ENCODE results near the gene FBXW7.

The FBXW7 gene

GRCh38 chr4:152322656-152323055, 213.2 kb downstream of the FBXW7 start:
- H3K18ac ChIP-seq (ENCODE audit: low read length): no peak overlapping the region
- no peak overlapping the region for H4K8ac ChIP-seq (ENCODE audit: low read depth, low read length)
- no peaks in the 10 kb centered on the region for H3K36me3 ChIP-seq (ENCODE audit: control insufficient read depth, insufficient read depth, low read length)
- H3K4ac ChIP-seq (ENCODE audit: low read depth, low read length): no peak overlapping the region
- no peaks in the 10 kb centered on the region for H3K27me3 ChIP-seq (ENCODE audit: insufficient read depth, low read length, poor library complexity)
- H4K5ac ChIP-seq (ENCODE audit: low read length): no peak overlapping the region
- no peak overlapping the region for H3K4me2 ChIP-seq (ENCODE audit: low read length)
- H3K27ac ChIP-seq (ENCODE audit: low read depth, low read length): no peak overlapping the region
- H3K79me1 ChIP-seq (ENCODE audit: low read length): no peaks in the 10 kb centered on the region
- DNase-seq: no peak
- H3K9ac ChIP-seq (ENCODE audit: low read length): no peak overlapping the region
- H2BK5ac ChIP-seq (ENCODE audit: low read length): no peak overlapping the region
- H3K79me2 ChIP-seq (ENCODE audit: control insufficient read depth, insufficient read depth, low read length): no peaks in the 10 kb centered on the region
- H2AK5ac ChIP-seq (ENCODE audit: low read length): no peak overlapping the region
- no peaks in the 10 kb centered on the region for H3K4me1 ChIP-seq (ENCODE audit: control insufficient read depth, low read depth, low read length)
- H3K23ac ChIP-seq (ENCODE audit: low read length): no peak overlapping the region
- H2BK15ac ChIP-seq (replicated peaks; ENCODE audit: low read depth): no peak overlapping the region
- no peak overlapping the region for H3K4me3 ChIP-seq (ENCODE audit: low read length)
- no peak overlapping the region for H3K56ac ChIP-seq (ENCODE audit: low read length)
- no CpG with 5 or more reads among the region's 6 CpGs for WGBS (ENCODE audit: extremely low coverage, insufficient coverage, low lambda C conversion rate)
- no peak overlapping the region for H2BK120ac ChIP-seq (ENCODE audit: low read depth, low read length)

GRCh38 chr4:152321923-152322322, 214.0 kb downstream of the FBXW7 start:
- H3K4me1 ChIP-seq (ENCODE audit: control insufficient read depth, low read depth, low read length): no peaks in the 10 kb centered on the region
- peaks cover 2% of the 10 kb centered on the region for H3K27me3 ChIP-seq (ENCODE audit: insufficient read depth, low read length, poor library complexity)
- no peak overlapping the region for H2AK5ac ChIP-seq (ENCODE audit: low read length)
- no peak overlapping the region for H2BK120ac ChIP-seq (ENCODE audit: low read depth, low read length)
- no peaks in the 10 kb centered on the region for H3K36me3 ChIP-seq (ENCODE audit: control insufficient read depth, insufficient read depth, low read length)
- no peak overlapping the region for H3K9ac ChIP-seq (ENCODE audit: low read length)
- H4K8ac ChIP-seq (ENCODE audit: low read depth, low read length): no peak overlapping the region
- H3K23ac ChIP-seq (ENCODE audit: low read length): no peak overlapping the region
- no peak overlapping the region for H3K4me3 ChIP-seq (ENCODE audit: low read length)
- no peaks in the 10 kb centered on the region for H3K79me1 ChIP-seq (ENCODE audit: low read length)
- WGBS (ENCODE audit: extremely low coverage, insufficient coverage, low lambda C conversion rate): no CpG with 5 or more reads among the region's 1 CpG
- H4K5ac ChIP-seq (ENCODE audit: low read length): no peak overlapping the region
- no peak overlapping the region for H2BK15ac ChIP-seq (replicated peaks; ENCODE audit: low read depth)
- no peaks in the 10 kb centered on the region for H3K79me2 ChIP-seq (ENCODE audit: control insufficient read depth, insufficient read depth, low read length)
- DNase-seq: no peak
- no peak overlapping the region for H3K4ac ChIP-seq (ENCODE audit: low read depth, low read length)
- no peak overlapping the region for H3K27ac ChIP-seq (ENCODE audit: low read depth, low read length)
- no peak overlapping the region for H3K18ac ChIP-seq (ENCODE audit: low read length)
- H3K4me2 ChIP-seq (ENCODE audit: low read length): no peak overlapping the region
- no peak overlapping the region for H2BK5ac ChIP-seq (ENCODE audit: low read length)
- no peak overlapping the region for H3K56ac ChIP-seq (ENCODE audit: low read length)

GRCh38 chr4:152321398-152321797, 214.5 kb downstream of the FBXW7 start:
- Histone ChIP-seq H3K36me3 (ENCODE audit: control insufficient read depth, insufficient read depth, low read length) (no peaks in the 10 kb centered on the region), H3K27ac (ENCODE audit: low read depth, low read length) (no peak overlapping the region), H3K4ac (ENCODE audit: low read depth, low read length) (no peak overlapping the region), H3K23ac (ENCODE audit: low read length) (no peak overlapping the region), H4K8ac (ENCODE audit: low read depth, low read length) (no peak overlapping the region), H3K4me3 (ENCODE audit: low read length) (no peak overlapping the region), H3K79me1 (ENCODE audit: low read length) (no peaks in the 10 kb centered on the region), H3K56ac (ENCODE audit: low read length) (no peak overlapping the region), H2BK15ac (replicated peaks; ENCODE audit: low read depth) (no peak overlapping the region), H3K79me2 (ENCODE audit: control insufficient read depth, insufficient read depth, low read length) (no peaks in the 10 kb centered on the region), H3K4me2 (ENCODE audit: low read length) (no peak overlapping the region), H4K5ac (ENCODE audit: low read length) (no peak overlapping the region), H3K4me1 (ENCODE audit: control insufficient read depth, low read depth, low read length) (no peaks in the 10 kb centered on the region), H2BK120ac (ENCODE audit: low read depth, low read length) (no peak overlapping the region), H2BK5ac (ENCODE audit: low read length) (no peak overlapping the region), H3K9ac (ENCODE audit: low read length) (no peak overlapping the region), H3K27me3 (ENCODE audit: insufficient read depth, low read length, poor library complexity) (peaks cover 2% of the 10 kb centered on the region), H3K18ac (ENCODE audit: low read length) (no peak overlapping the region), H2AK5ac (ENCODE audit: low read length) (no peak overlapping the region)
- no peak for DNase-seq
- no CpG with 5 or more reads among the region's 4 CpGs for WGBS (ENCODE audit: extremely low coverage, insufficient coverage, low lambda C conversion rate)

GRCh38 chr4:152316969-152317368, 218.9 kb downstream of the FBXW7 start:
- no peak for DNase-seq
- no peaks in the 10 kb centered on the region for H3K36me3 ChIP-seq (ENCODE audit: control insufficient read depth, insufficient read depth, low read length)
- no peak overlapping the region for H2BK15ac ChIP-seq (replicated peaks; ENCODE audit: low read depth)
- H3K27me3 ChIP-seq (ENCODE audit: insufficient read depth, low read length, poor library complexity): peaks cover 2% of the 10 kb centered on the region
- no peak overlapping the region for H2BK120ac ChIP-seq (ENCODE audit: low read depth, low read length)
- H3K23ac ChIP-seq (ENCODE audit: low read length): no peak overlapping the region
- H4K8ac ChIP-seq (ENCODE audit: low read depth, low read length): no peak overlapping the region
- no peak overlapping the region for H2BK5ac ChIP-seq (ENCODE audit: low read length)
- no peak overlapping the region for H3K4me3 ChIP-seq (ENCODE audit: low read length)
- H3K9ac ChIP-seq (ENCODE audit: low read length): no peak overlapping the region
- H3K4me2 ChIP-seq (ENCODE audit: low read length): no peak overlapping the region
- no peak overlapping the region for H3K27ac ChIP-seq (ENCODE audit: low read depth, low read length)
- H2AK5ac ChIP-seq (ENCODE audit: low read length): no peak overlapping the region
- no peak overlapping the region for H3K18ac ChIP-seq (ENCODE audit: low read length)
- WGBS (ENCODE audit: extremely low coverage, insufficient coverage, low lambda C conversion rate): no CpG with 5 or more reads among the region's 3 CpGs
- no peaks in the 10 kb centered on the region for H3K4me1 ChIP-seq (ENCODE audit: control insufficient read depth, low read depth, low read length)
- no peak overlapping the region for H4K5ac ChIP-seq (ENCODE audit: low read length)
- no peak overlapping the region for H3K56ac ChIP-seq (ENCODE audit: low read length)
- no peak overlapping the region for H3K4ac ChIP-seq (ENCODE audit: low read depth, low read length)
- H3K79me2 ChIP-seq (ENCODE audit: control insufficient read depth, insufficient read depth, low read length): no peaks in the 10 kb centered on the region
- no peaks in the 10 kb centered on the region for H3K79me1 ChIP-seq (ENCODE audit: low read length)

GRCh38 chr4:152310257-152310656, 225.6 kb downstream of the FBXW7 start:
- peak; percentile 85 for DNase-seq
- no peak overlapping the region for H4K5ac ChIP-seq (ENCODE audit: low read length)
- no peaks in the 10 kb centered on the region for H3K27me3 ChIP-seq (ENCODE audit: insufficient read depth, low read length, poor library complexity)
- H3K4me1 ChIP-seq (ENCODE audit: control insufficient read depth, low read depth, low read length): no peaks in the 10 kb centered on the region
- no peak overlapping the region for H3K4me3 ChIP-seq (ENCODE audit: low read length)
- H3K4ac ChIP-seq (ENCODE audit: low read depth, low read length): no peak overlapping the region
- no peak overlapping the region for H3K56ac ChIP-seq (ENCODE audit: low read length)
- no peak overlapping the region for H3K18ac ChIP-seq (ENCODE audit: low read length)
- no peaks in the 10 kb centered on the region for H3K79me2 ChIP-seq (ENCODE audit: control insufficient read depth, insufficient read depth, low read length)
- H3K79me1 ChIP-seq (ENCODE audit: low read length): no peaks in the 10 kb centered on the region
- H4K8ac ChIP-seq (ENCODE audit: low read depth, low read length): no peak overlapping the region
- no peaks in the 10 kb centered on the region for H3K36me3 ChIP-seq (ENCODE audit: control insufficient read depth, insufficient read depth, low read length)
- no peak overlapping the region for H2BK5ac ChIP-seq (ENCODE audit: low read length)
- WGBS (ENCODE audit: extremely low coverage, insufficient coverage, low lambda C conversion rate): no CpG with 5 or more reads among the region's 2 CpGs
- no peak overlapping the region for H3K23ac ChIP-seq (ENCODE audit: low read length)
- H3K27ac ChIP-seq (ENCODE audit: low read depth, low read length): peak overlapping the region; percentile 6
- H3K9ac ChIP-seq (ENCODE audit: low read length): no peak overlapping the region
- H2BK120ac ChIP-seq (ENCODE audit: low read depth, low read length): no peak overlapping the region
- H2AK5ac ChIP-seq (ENCODE audit: low read length): no peak overlapping the region
- H2BK15ac ChIP-seq (replicated peaks; ENCODE audit: low read depth): no peak overlapping the region
- H3K4me2 ChIP-seq (ENCODE audit: low read length): no peak overlapping the region

GRCh38 chr4:152309418-152309817, 226.5 kb downstream of the FBXW7 start:
- H3K4me2 ChIP-seq (ENCODE audit: low read length): no peak overlapping the region
- no peak overlapping the region for H3K4me3 ChIP-seq (ENCODE audit: low read length)
- H3K27ac ChIP-seq (ENCODE audit: low read depth, low read length): no peak overlapping the region
- H2AK5ac ChIP-seq (ENCODE audit: low read length): no peak overlapping the region
- H3K79me1 ChIP-seq (ENCODE audit: low read length): no peaks in the 10 kb centered on the region
- no CpG with 5 or more reads among the region's 2 CpGs for WGBS (ENCODE audit: extremely low coverage, insufficient coverage, low lambda C conversion rate)
- no peak overlapping the region for H3K4ac ChIP-seq (ENCODE audit: low read depth, low read length)
- no peak overlapping the region for H2BK5ac ChIP-seq (ENCODE audit: low read length)
- H3K36me3 ChIP-seq (ENCODE audit: control insufficient read depth, insufficient read depth, low read length): no peaks in the 10 kb centered on the region
- H4K5ac ChIP-seq (ENCODE audit: low read length): no peak overlapping the region
- H3K18ac ChIP-seq (ENCODE audit: low read length): no peak overlapping the region
- H3K56ac ChIP-seq (ENCODE audit: low read length): no peak overlapping the region
- no peak for DNase-seq
- H4K8ac ChIP-seq (ENCODE audit: low read depth, low read length): no peak overlapping the region
- no peaks in the 10 kb centered on the region for H3K4me1 ChIP-seq (ENCODE audit: control insufficient read depth, low read depth, low read length)
- no peak overlapping the region for H2BK15ac ChIP-seq (replicated peaks; ENCODE audit: low read depth)
- no peak overlapping the region for H3K23ac ChIP-seq (ENCODE audit: low read length)
- H3K79me2 ChIP-seq (ENCODE audit: control insufficient read depth, insufficient read depth, low read length): no peaks in the 10 kb centered on the region
- H3K27me3 ChIP-seq (ENCODE audit: insufficient read depth, low read length, poor library complexity): no peaks in the 10 kb centered on the region
- H2BK120ac ChIP-seq (ENCODE audit: low read depth, low read length): no peak overlapping the region
- H3K9ac ChIP-seq (ENCODE audit: low read length): no peak overlapping the region
